Liver (tissue), 9 donors: ENCODE results near the gene HAND1. TPM values are rescaled to one million over a fixed set of nuclear protein-coding genes. Genes with fewer than 3 reads are reported as not detected.

Experiments
- DNase-seq: peaks from one replicate; pipeline ENCODE4 v3.0.0-alpha.2; 2017; ENCODE audit warnings: low spot score
- H3K27ac ChIP-seq, 2 donors: one replicate each; pipeline ENCODE4 v1.7.0; 2013; ENCODE audit warnings: inconsistent platforms in 2 of 2, low read length in 2 of 2, control low read depth in 1 of 2, low read depth in 1 of 2, mild to moderate bottlenecking in 1 of 2
- H3K27me3 ChIP-seq, 4 donors: one replicate each; pipeline versions ENCODE4 v1.6.1 to v1.7.0; 2013; ENCODE audit warnings: low read length in 3 of 4, inconsistent platforms in 1 of 4, mild to moderate bottlenecking in 1 of 4, moderate library complexity in 1 of 4; ENCODE audit not compliant: control insufficient read depth in 4 of 4, insufficient read depth in 4 of 4
- H3K36me3 ChIP-seq, 4 donors: one replicate each; pipeline versions ENCODE4 v1.6.1 to v1.7.0; 2013; ENCODE audit warnings: low read length in 3 of 4, mild to moderate bottlenecking in 3 of 4, low read depth in 1 of 4, moderate library complexity in 1 of 4; ENCODE audit not compliant: control insufficient read depth in 4 of 4, insufficient read depth in 3 of 4
- H3K4me1 ChIP-seq, 4 donors: one replicate each; pipeline versions ENCODE4 v1.6.1 to v1.7.0; 2013; ENCODE audit warnings: low read length in 3 of 4, mild to moderate bottlenecking in 3 of 4, moderate library complexity in 1 of 4; ENCODE audit not compliant: control insufficient read depth in 4 of 4, insufficient read depth in 4 of 4
- H3K4me3 ChIP-seq, 3 donors: one replicate each; pipeline versions ENCODE4 v1.6.1 to v1.7.0; 2013; ENCODE audit warnings: low read length in 3 of 3, control low read depth in 1 of 3, low read depth in 1 of 3, mild to moderate bottlenecking in 1 of 3
- H3K9ac ChIP-seq, 2 donors: one replicate each; pipeline ENCODE4 v1.7.0; 2013; ENCODE audit warnings: low read length in 2 of 2, mild to moderate bottlenecking in 2 of 2, moderate library complexity in 2 of 2, control low read depth in 1 of 2, low read depth in 1 of 2
- H3K9me3 ChIP-seq, 4 donors: one replicate each; pipeline versions ENCODE4 v1.6.1 to v1.7.0; 2013; ENCODE audit warnings: low read length in 3 of 4; ENCODE audit not compliant: control insufficient read depth in 4 of 4
- EGR1 ChIP-seq, 2 donors: IDR thresholded peaks; 2 replicates each; pipeline ENCODE4 v1.6.1; 2016 to 2018; ENCODE audit warnings: antibody characterized with exemption in 2 of 2, low read depth in 2 of 2
- FOXA1 ChIP-seq: IDR thresholded peaks from 2 replicates; pipeline ENCODE4 v1.6.1; 2016; ENCODE audit warnings: antibody characterized with exemption
- FOXA2 ChIP-seq: IDR thresholded peaks from 2 replicates; pipeline ENCODE4 v1.6.1; 2016; ENCODE audit warnings: antibody characterized with exemption
- GABPA ChIP-seq, 2 donors: IDR thresholded peaks in 1 of 2; conservative IDR thresholded peaks in 1 of 2; 2 replicates each; pipeline ENCODE4 v1.6.1; 2016; ENCODE audit warnings: antibody characterized with exemption in 2 of 2, mild to moderate bottlenecking in 1 of 2, moderate library complexity in 1 of 2
- HNF4A ChIP-seq, 2 donors: conservative IDR thresholded peaks; 2 replicates each; pipeline ENCODE4 v1.6.1; 2016; ENCODE audit warnings: antibody characterized with exemption in 2 of 2, mild to moderate bottlenecking in 2 of 2
- HNF4G ChIP-seq: IDR thresholded peaks from 2 replicates; pipeline ENCODE4 v1.6.1; 2016; ENCODE audit warnings: antibody characterized with exemption
- JUND ChIP-seq, 2 donors: IDR thresholded peaks; 2 replicates each; pipeline ENCODE4 v1.6.1; 2016; ENCODE audit warnings: antibody characterized with exemption in 2 of 2
- NR2F2 ChIP-seq: IDR thresholded peaks from 2 replicates; pipeline ENCODE4 v1.6.1; 2016; ENCODE audit warnings: antibody characterized with exemption
- RAD21 ChIP-seq, 2 donors: IDR thresholded peaks; 2 replicates each; pipeline ENCODE4 v1.6.1; 2016; ENCODE audit warnings: antibody characterized with exemption in 2 of 2, mild to moderate bottlenecking in 2 of 2
- RXRA ChIP-seq, 2 donors: IDR thresholded peaks; 2 replicates each; pipeline ENCODE4 v1.6.1; 2017 to 2018; ENCODE audit warnings: antibody characterized with exemption in 2 of 2, mild to moderate bottlenecking in 1 of 2
- SP1 ChIP-seq: IDR thresholded peaks from 2 replicates; pipeline ENCODE4 v1.6.1; 2018; ENCODE audit warnings: antibody characterized with exemption, mild to moderate bottlenecking
- TAF1 ChIP-seq: conservative IDR thresholded peaks from 2 replicates; pipeline ENCODE4 v1.6.1; 2016; ENCODE audit warnings: antibody characterized with exemption, mild to moderate bottlenecking
- YY1 ChIP-seq: IDR thresholded peaks from 2 replicates; pipeline ENCODE4 v1.6.1; 2016; ENCODE audit warnings: antibody characterized with exemption, mild to moderate bottlenecking
- WGBS: extraction: QIAGEN DNeasy Blood & Tissue Kit; methylation state at CpG from one replicate; pipeline ENCODE4 v1.1.7; 2013; 5-methylcytosine and 5-hydroxymethylcytosine counted together
- polyA plus RNA-seq, 2 donors: library from polyadenylated mRNA; stranded (reverse) in 1 of 2; unstranded in 1 of 2; fragments of 200-250 nt in 1 of 2; fragments of >200 nt in 1 of 2; fragmentation: Nextera tagmentation in 1 of 2; extraction: Ambion mirVana in 1 of 2; gene quantifications; one replicate each; pipeline versions ENCODE4 v1.2.1 to v1.2.3, GENCODE V29; 2013 to 2015
- total RNA-seq, 2 donors: library from RNA; depleted of rRNA; stranded (reverse); fragments of >200 nt; gene quantifications; one replicate each; pipeline ENCODE4 v1.2.3, GENCODE V29; 2014
- TF ChIP-seq, protein P1 (sequence below): fragments of 150-350 bp; IDR thresholded peaks from 2 replicates; pipeline ENCODE4 v1.5.1; 2017; ENCODE audit warnings: improper control_type of control experiment, low read depth, low read length; ENCODE audit not compliant: missing input control
- TF ChIP-seq, protein P2 (sequence below): IDR thresholded peaks from 2 replicates; pipeline ENCODE4 v1.6.1; 2016; ENCODE audit warnings: antibody characterized with exemption, mild to moderate bottlenecking
- TF ChIP-seq, protein P3 (sequence below): IDR thresholded peaks from 2 replicates; pipeline ENCODE4 v1.6.1; 2016; ENCODE audit warnings: antibody characterized with exemption
- TF ChIP-seq, protein P4 (sequence below): IDR thresholded peaks from 2 replicates; pipeline ENCODE4 v1.6.1; 2016; ENCODE audit warnings: antibody characterized with exemption
- donor health status: healthy.
- donor health status: healthy.
- donor health status: healthy.
- donor health status: healthy.
- donor health status: healthy.

Gene HAND1
- total and polyA plus RNA-seq, 4 donors: not detected

DNA sequence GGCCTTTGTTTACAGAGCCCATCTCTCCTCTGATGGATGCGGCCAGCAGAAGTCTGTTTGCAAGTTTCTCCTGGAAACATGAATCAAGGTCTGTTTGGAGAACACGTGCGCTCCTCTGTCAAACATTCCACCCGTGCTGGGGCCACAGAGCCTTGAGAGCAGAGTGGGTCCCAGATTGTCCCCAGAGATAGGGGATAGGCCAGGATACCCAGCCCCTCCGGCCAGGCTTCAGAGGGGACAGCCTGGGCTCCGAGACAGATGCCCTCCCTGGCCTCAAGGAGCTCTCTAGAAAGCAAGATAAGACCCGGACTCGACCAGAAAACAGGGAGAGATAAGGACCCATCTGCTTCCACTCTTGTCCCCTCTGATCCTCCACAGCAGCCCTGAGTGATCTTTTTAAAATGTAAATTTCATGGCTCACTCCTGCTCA is 40.4 kb upstream of the HAND1 start:
- no peaks in the 10 kb centered on the region for H3K36me3 ChIP-seq
- peaks cover 0 to 12% (median 0%) of the 10 kb centered on the region in 4 donors for H3K27me3 ChIP-seq
- no peaks in the 10 kb centered on the region for H3K9me3 ChIP-seq
- H3K4me3 ChIP-seq: no peak overlapping the region
- peaks cover 0 to 7% (median 3%) of the 10 kb centered on the region in 4 donors for H3K4me1 ChIP-seq
- WGBS: 68% methylated on average over 8 of the region's 8 CpGs
- no peak overlapping the region for H3K9ac ChIP-seq
- DNase-seq: peak; percentile 58
- H3K27ac ChIP-seq: no peak overlapping the region
- TF ChIP-seq YY1: no peak
- TF ChIP-seq FOXA2: no peak
- TF ChIP-seq, protein P1, sequence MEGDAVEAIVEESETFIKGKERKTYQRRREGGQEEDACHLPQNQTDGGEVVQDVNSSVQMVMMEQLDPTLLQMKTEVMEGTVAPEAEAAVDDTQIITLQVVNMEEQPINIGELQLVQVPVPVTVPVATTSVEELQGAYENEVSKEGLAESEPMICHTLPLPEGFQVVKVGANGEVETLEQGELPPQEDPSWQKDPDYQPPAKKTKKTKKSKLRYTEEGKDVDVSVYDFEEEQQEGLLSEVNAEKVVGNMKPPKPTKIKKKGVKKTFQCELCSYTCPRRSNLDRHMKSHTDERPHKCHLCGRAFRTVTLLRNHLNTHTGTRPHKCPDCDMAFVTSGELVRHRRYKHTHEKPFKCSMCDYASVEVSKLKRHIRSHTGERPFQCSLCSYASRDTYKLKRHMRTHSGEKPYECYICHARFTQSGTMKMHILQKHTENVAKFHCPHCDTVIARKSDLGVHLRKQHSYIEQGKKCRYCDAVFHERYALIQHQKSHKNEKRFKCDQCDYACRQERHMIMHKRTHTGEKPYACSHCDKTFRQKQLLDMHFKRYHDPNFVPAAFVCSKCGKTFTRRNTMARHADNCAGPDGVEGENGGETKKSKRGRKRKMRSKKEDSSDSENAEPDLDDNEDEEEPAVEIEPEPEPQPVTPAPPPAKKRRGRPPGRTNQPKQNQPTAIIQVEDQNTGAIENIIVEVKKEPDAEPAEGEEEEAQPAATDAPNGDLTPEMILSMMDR: no peak
- no peak for TF ChIP-seq RAD21 (IDR thresholded peaks at IDR 0.05)
- no peak for TF ChIP-seq RXRA (IDR thresholded peaks at IDR 0.05)
- no peak for TF ChIP-seq HNF4G
- no peak for TF ChIP-seq EGR1 (IDR thresholded peaks at IDR 0.05; ENCODE audit: low read depth in 2 of 2)
- no peak for TF ChIP-seq GABPA (IDR thresholded peaks at IDR 0.05 in 1 of 2, conservative IDR thresholded peaks at IDR 0.05 in 1 of 2)
- TF ChIP-seq, protein P2, sequence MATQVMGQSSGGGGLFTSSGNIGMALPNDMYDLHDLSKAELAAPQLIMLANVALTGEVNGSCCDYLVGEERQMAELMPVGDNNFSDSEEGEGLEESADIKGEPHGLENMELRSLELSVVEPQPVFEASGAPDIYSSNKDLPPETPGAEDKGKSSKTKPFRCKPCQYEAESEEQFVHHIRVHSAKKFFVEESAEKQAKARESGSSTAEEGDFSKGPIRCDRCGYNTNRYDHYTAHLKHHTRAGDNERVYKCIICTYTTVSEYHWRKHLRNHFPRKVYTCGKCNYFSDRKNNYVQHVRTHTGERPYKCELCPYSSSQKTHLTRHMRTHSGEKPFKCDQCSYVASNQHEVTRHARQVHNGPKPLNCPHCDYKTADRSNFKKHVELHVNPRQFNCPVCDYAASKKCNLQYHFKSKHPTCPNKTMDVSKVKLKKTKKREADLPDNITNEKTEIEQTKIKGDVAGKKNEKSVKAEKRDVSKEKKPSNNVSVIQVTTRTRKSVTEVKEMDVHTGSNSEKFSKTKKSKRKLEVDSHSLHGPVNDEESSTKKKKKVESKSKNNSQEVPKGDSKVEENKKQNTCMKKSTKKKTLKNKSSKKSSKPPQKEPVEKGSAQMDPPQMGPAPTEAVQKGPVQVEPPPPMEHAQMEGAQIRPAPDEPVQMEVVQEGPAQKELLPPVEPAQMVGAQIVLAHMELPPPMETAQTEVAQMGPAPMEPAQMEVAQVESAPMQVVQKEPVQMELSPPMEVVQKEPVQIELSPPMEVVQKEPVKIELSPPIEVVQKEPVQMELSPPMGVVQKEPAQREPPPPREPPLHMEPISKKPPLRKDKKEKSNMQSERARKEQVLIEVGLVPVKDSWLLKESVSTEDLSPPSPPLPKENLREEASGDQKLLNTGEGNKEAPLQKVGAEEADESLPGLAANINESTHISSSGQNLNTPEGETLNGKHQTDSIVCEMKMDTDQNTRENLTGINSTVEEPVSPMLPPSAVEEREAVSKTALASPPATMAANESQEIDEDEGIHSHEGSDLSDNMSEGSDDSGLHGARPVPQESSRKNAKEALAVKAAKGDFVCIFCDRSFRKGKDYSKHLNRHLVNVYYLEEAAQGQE: no peak

DNA sequence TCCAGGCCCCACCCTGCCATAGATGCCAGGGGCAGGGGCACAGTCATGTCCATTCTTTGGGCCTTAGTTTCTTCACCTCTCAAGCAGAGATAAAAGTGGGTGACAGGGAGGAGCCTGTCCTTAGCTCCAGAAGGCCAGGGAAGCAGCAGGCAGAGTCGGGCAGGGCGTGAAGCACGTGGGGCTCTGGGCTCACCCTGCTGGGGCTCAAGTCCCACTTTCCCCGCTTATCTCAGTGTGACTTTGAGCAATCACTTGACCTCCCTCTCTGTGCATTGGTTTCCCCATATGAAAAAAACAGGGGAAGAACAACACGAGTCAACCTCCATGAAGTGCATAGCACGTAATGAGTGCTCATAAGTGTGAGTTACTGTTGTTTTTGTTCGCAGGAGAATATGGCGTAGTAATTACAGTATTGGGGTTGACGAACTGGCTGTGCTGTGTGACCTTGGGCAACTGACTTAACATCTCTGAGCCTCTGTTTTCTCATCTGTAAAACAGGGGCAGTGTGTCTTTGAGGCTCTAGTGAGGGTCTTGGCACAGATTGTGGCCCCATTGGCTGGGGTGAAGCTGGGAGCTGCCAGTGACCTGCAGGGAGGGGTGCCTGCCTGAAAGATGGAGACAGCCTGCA is 39.9 kb upstream of the HAND1 start:
- Histone ChIP-seq H3K9me3 (no peaks in the 10 kb centered on the region), H3K27ac (no peak overlapping the region), H3K4me3 (no peak overlapping the region), H3K36me3 (no peaks in the 10 kb centered on the region), H3K9ac (no peak overlapping the region), H3K27me3 (peaks cover 0 to 12% (median 0%) of the 10 kb centered on the region in 4 donors), H3K4me1 (peaks cover 0 to 7% (median 3%) of the 10 kb centered on the region in 4 donors)
- WGBS: 83% methylated on average over 9 of the region's 9 CpGs
- DNase-seq: peak; percentile 55
- TF ChIP-seq, protein P3, sequence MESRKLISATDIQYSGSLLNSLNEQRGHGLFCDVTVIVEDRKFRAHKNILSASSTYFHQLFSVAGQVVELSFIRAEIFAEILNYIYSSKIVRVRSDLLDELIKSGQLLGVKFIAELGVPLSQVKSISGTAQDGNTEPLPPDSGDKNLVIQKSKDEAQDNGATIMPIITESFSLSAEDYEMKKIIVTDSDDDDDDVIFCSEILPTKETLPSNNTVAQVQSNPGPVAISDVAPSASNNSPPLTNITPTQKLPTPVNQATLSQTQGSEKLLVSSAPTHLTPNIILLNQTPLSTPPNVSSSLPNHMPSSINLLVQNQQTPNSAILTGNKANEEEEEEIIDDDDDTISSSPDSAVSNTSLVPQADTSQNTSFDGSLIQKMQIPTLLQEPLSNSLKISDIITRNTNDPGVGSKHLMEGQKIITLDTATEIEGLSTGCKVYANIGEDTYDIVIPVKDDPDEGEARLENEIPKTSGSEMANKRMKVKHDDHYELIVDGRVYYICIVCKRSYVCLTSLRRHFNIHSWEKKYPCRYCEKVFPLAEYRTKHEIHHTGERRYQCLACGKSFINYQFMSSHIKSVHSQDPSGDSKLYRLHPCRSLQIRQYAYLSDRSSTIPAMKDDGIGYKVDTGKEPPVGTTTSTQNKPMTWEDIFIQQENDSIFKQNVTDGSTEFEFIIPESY: no peak
- TF ChIP-seq SP1 (no peak), EGR1 (IDR thresholded peaks at IDR 0.05; ENCODE audit: low read depth in 2 of 2) (no peak), JUND (IDR thresholded peaks at IDR 0.05) (no peak), NR2F2 (no peak), FOXA2 (no peak), HNF4G (no peak), FOXA1 (no peak), TAF1 (no peak), YY1 (no peak), RXRA (IDR thresholded peaks at IDR 0.05) (no peak), HNF4A (conservative IDR thresholded peaks at IDR 0.05) (no peak), RAD21 (IDR thresholded peaks at IDR 0.05) (no peak)
- TF ChIP-seq, protein P1: no peak
- TF ChIP-seq, protein P2: no peak
- TF ChIP-seq, protein P4, sequence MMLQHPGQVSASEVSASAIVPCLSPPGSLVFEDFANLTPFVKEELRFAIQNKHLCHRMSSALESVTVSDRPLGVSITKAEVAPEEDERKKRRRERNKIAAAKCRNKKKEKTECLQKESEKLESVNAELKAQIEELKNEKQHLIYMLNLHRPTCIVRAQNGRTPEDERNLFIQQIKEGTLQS: no peak
